Colonic mucosa (tissue), 4 donors: ENCODE results near the gene APBB2. TPM values are rescaled to one million over a fixed set of nuclear protein-coding genes. Genes with fewer than 3 reads are reported as not detected.

Source experiments
- DNase-seq: peaks from one replicate; pipeline ENCODE4 v3.0.0-alpha.2; 2020
- H3K27ac ChIP-seq: fragments of 200-600 bp; one replicate; pipeline ENCODE4 v1.8.0; 2021
- H3K27me3 ChIP-seq: fragments of 200-600 bp; one replicate; pipeline ENCODE4 v1.8.0; 2021
- H3K36me3 ChIP-seq: fragments of 200-600 bp; one replicate; pipeline ENCODE4 v1.8.0; 2021
- H3K4me1 ChIP-seq: fragments of 200-600 bp; one replicate; pipeline ENCODE4 v1.8.0; 2021; ENCODE audit warnings: mild to moderate bottlenecking
- H3K4me3 ChIP-seq: fragments of 200-600 bp; one replicate; pipeline ENCODE4 v1.8.0; 2021
- H3K9ac ChIP-seq, 2 donors: one replicate each; pipeline ENCODE4 v1.7.0; 2013; ENCODE audit warnings: control low read depth in 2 of 2, low read depth in 2 of 2, low read length in 2 of 2
- H3K9me3 ChIP-seq: fragments of 200-600 bp; one replicate; pipeline ENCODE4 v1.8.0; 2021
- CTCF ChIP-seq: fragments of 200-600 bp; IDR thresholded peaks from one replicate; pipeline ENCODE4 v1.8.0; 2022; ENCODE audit warnings: antibody characterized with exemption, mild to moderate bottlenecking
- intact Hi-C: fragments of 100-400 bp; cut with DNase I; formaldehyde crosslinking; loops from one replicate; pipeline ENCODE4 v1.14.1; 2022
- total RNA-seq, 2 donors: library from RNA; stranded (reverse); fragmentation: NEBNext Ultra II Directional in 1 of 2; extraction: Animal tissue kit (Norgen Biotek cat#: 25700) in 1 of 2; gene quantifications; one replicate each; pipeline ENCODE4 v1.2.1, GENCODE V29; 2021
- donor health status: healthy.
- donor health status: DM: no; HTN: no; CAD: no.
- donor health status: DM: no; HTN: no; CAD: no.

The APBB2 gene
- total RNA-seq, 2 donors from 2014 or later, result 22.8 to 27.5 TPM

GRCh38 chr4:41178372-41179370, 35.7 kb downstream of the APBB2 start:
- no peaks in the 10 kb centered on the region for H3K9me3 ChIP-seq
- peaks cover 6% of the 10 kb centered on the region for H3K4me1 ChIP-seq
- no peaks in the 10 kb centered on the region for H3K27me3 ChIP-seq
- intact Hi-C loops, result no loop called here
- no peak for TF ChIP-seq CTCF
- no peak for DNase-seq
- no peak overlapping the region for H3K9ac ChIP-seq
- H3K36me3 ChIP-seq, result no peaks in the 10 kb centered on the region
- no peak overlapping the region for H3K27ac ChIP-seq
- no peak overlapping the region for H3K4me3 ChIP-seq

GRCh38 chr4:41177016-41177415, 37.3 kb downstream of the APBB2 start:
- no peak overlapping the region for H3K27ac ChIP-seq

GRCh38 chr4:41176340-41176739, 38.0 kb downstream of the APBB2 start:
- no peak for TF ChIP-seq CTCF
- Histone ChIP-seq H3K9ac (no peak overlapping the region), H3K36me3 (no peaks in the 10 kb centered on the region), H3K9me3 (no peaks in the 10 kb centered on the region), H3K4me3 (no peak overlapping the region), H3K27me3 (no peaks in the 10 kb centered on the region), H3K27ac (no peak overlapping the region), H3K4me1 (peaks cover 6% of the 10 kb centered on the region)
- intact Hi-C loops, result no loop called here
- no peak for DNase-seq

More at GRCh38 chr4:41177016-41177415, 37.3 kb downstream of the APBB2 start:
- intact Hi-C loops, result no loop called here
- H3K4me1 ChIP-seq, result peaks cover 6% of the 10 kb centered on the region
- H3K9ac ChIP-seq, result no peak overlapping the region
- DNase-seq, result no peak
- no peaks in the 10 kb centered on the region for H3K36me3 ChIP-seq
- H3K4me3 ChIP-seq, result no peak overlapping the region
- H3K27me3 ChIP-seq, result no peaks in the 10 kb centered on the region
- no peaks in the 10 kb centered on the region for H3K9me3 ChIP-seq
- no peak for TF ChIP-seq CTCF

GRCh38 chr4:41175794-41176193, 38.5 kb downstream of the APBB2 start:
- intact Hi-C loops, result no loop called here
- Histone ChIP-seq H3K4me1 (peaks cover 6% of the 10 kb centered on the region), H3K9me3 (no peaks in the 10 kb centered on the region), H3K27ac (no peak overlapping the region), H3K9ac (no peak overlapping the region), H3K4me3 (no peak overlapping the region), H3K27me3 (no peaks in the 10 kb centered on the region), H3K36me3 (no peaks in the 10 kb centered on the region)
- no peak for TF ChIP-seq CTCF
- DNase-seq, result no peak

GRCh38 chr4:41174444-41174843, 39.9 kb downstream of the APBB2 start:
- Histone ChIP-seq H3K27ac (no peak overlapping the region), H3K27me3 (no peaks in the 10 kb centered on the region), H3K9me3 (no peaks in the 10 kb centered on the region), H3K36me3 (no peaks in the 10 kb centered on the region), H3K4me3 (no peak overlapping the region), H3K9ac (no peak overlapping the region), H3K4me1 (peaks cover 6% of the 10 kb centered on the region)
- DNase-seq, result no peak
- TF ChIP-seq CTCF, result no peak
- intact Hi-C loops, result no loop called here
